GM19035 (cell line): Measurements from ENCODE around the gene INPP5A.

Experiments used
- ATAC-seq: cut with Tn5 transposase; IDR thresholded peaks from one replicate; pipeline ENCODE4 v1.9.1; 2021; ENCODE audit not compliant: unreplicated experiment

The INPP5A gene

GRCh38 chr10:132714096-132714985 lies 176.8 kb downstream of the INPP5A start:
- ATAC-seq, result no peak

- ATAC-seq, result no peak
Measured at GRCh38 chr10:132714986-132715775, 177.6 kb downstream of the INPP5A start.

- no peak for ATAC-seq
Measured at GRCh38 chr10:132715776-132716680, 178.4 kb downstream of the INPP5A start.

GRCh38 chr10:132716691-132717490 lies 179.3 kb downstream of the INPP5A start:
- ATAC-seq, result no peak

GRCh38 chr10:132721725-132722124 lies 184.1 kb downstream of the INPP5A start:
- ATAC-seq, result no peak

- ATAC-seq, result no peak
Measured at GRCh38 chr10:132722394-132723329, 185.1 kb downstream of the INPP5A start.

GRCh38 chr10:132723330-132723970 lies 185.9 kb downstream of the INPP5A start:
- no peak for ATAC-seq

GRCh38 chr10:132724446-132724845 lies 186.9 kb downstream of the INPP5A start:
- no peak for ATAC-seq

- ATAC-seq, result no peak
Measured at GRCh38 chr10:132725202-132725601, 187.6 kb downstream of the INPP5A start.

- ATAC-seq, result no peak
Measured at GRCh38 chr10:132726194-132726593, 188.6 kb downstream of the INPP5A start.

- no peak for ATAC-seq
Measured at GRCh38 chr10:132726951-132727350, 189.4 kb downstream of the INPP5A start.

GRCh38 chr10:132727411-132727810 lies 189.8 kb downstream of the INPP5A start:
- ATAC-seq, result no peak

- no peak for ATAC-seq
Measured at GRCh38 chr10:132728321-132728720, 190.7 kb downstream of the INPP5A start.

- no peak for ATAC-seq
Measured at GRCh38 chr10:132728741-132729140, 191.2 kb downstream of the INPP5A start.

- no peak for ATAC-seq
Measured at GRCh38 chr10:132729810-132730572, 192.4 kb downstream of the INPP5A start.

GRCh38 chr10:132730573-132730953 lies 193.0 kb downstream of the INPP5A start:
- no peak for ATAC-seq

GRCh38 chr10:132732518-132732917 lies 194.9 kb downstream of the INPP5A start:
- ATAC-seq, result no peak

GRCh38 chr10:132733926-132734325 lies 196.3 kb downstream of the INPP5A start:
- ATAC-seq, result no peak
